DMS153 treated with DMSO at 0.1 percent for 48 hours (cell line): ENCODE results near the gene ERC1.

Source experiments
- DNase-seq: peaks from one replicate; lab custom pipeline; 2025; ENCODE audit not compliant: unreplicated experiment; lab: John Stamatoyannopoulos, UW

ERC1 gene

GRCh38 chr12:1282670-1283315 lies 291.8 kb downstream of the ERC1 start:
- DNase-seq = no peak

DNA sequence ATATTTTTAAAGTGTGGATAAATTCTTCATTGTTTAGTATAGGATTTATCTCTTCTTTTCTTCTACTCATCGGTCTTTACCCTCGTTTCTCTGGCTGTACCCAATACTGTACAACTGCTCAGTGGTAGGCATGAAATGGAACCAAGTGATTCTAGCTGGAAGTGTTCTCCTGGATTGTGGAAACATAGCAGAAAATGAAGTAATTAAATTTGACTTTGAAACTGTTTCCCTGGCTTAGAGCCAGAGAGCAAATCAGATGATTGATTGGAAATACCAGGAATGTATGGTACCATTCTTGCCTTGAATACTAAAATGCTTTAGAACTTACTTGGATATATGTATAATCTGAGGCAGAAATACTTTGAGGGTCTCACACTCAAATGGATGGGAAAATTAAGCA lies 292.3 kb downstream of the ERC1 start:
- DNase-seq = no peak

DNA sequence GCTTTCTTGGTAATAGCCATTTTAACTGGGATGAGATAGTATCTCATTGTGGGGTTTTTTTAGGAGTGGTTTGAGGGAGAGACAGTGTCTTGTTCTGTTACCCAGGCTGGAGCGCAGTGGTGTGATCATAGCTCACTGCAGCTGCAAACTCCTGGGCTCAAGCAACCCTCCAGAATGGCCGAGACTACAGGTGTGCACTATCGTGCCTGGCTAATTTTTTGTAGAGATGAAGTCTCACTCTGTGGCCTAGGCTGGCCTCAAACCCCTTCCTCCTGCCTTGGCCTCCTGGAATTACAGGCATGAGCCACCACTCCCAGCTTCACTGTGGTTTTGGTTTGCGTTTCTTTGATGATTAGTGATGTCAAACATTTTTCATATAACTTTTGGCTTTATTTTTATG lies 293.6 kb downstream of the ERC1 start:
- no peak for DNase-seq

- no peak for DNase-seq
Observed at GRCh38 chr12:1287446-1287975, 296.5 kb downstream of the ERC1 start.

DNA sequence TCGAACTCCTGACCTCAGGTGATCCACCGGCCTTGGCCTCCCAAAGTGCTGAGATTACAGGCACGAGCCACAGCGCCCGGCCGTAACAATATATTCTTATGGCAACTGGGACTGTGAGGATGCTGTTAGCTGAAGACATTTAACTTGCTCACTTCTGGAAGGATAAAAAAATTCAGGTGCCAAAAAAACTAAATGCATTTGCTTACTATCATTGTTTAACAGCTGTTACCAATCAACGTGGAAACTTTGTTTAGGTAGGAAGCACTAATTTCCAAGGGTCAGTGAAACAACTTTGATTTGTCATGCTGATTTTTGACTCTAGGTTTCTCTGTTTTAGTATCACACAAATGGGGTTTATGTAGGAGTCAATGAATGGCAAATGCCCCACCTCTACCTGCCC lies 297.3 kb downstream of the ERC1 start:
- DNase-seq = no peak

DNA sequence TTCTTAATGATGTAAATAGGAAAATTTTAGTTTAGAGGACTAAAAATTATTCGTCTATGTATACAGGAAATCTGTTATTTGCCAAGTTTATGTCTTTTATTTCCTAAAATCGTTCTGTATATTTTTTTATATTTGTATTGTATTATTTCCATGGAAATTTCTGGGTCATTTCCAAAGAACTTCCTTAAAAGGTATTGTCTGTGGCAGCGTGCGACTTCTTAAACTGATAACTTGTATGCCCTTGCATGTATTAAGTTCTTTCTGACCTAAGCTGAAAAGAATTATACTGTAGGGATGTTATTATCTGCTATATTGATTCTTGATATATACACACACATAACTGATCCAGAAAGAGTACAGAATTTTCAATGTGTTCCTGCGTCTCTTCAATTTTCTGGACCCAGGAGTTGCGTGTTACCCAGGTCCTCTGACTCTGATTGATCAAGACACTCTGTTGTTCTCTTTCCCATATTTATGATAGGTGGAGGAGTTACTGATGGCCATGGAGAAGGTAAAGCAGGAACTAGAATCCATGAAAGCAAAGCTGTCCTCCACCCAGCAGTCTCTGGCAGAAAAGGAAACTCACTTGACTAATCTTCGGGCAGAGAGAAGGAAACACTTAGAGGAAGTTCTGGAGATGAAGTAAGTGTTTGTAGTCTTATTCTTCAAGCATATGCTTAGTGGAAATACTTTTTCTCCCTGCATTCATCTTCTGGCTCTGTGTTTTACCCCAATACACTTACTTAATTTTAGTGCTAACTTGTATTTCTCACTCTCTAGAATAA lies 298.5 kb downstream of the ERC1 start:
- DNase-seq = no peak

- DNase-seq = no peak
Observed at GRCh38 chr12:1290716-1291115, 299.7 kb downstream of the ERC1 start.

GRCh38 chr12:1291601-1292332 lies 300.7 kb downstream of the ERC1 start:
- no peak for DNase-seq

GRCh38 chr12:1293901-1294300 lies 302.9 kb downstream of the ERC1 start:
- no peak for DNase-seq

DNA sequence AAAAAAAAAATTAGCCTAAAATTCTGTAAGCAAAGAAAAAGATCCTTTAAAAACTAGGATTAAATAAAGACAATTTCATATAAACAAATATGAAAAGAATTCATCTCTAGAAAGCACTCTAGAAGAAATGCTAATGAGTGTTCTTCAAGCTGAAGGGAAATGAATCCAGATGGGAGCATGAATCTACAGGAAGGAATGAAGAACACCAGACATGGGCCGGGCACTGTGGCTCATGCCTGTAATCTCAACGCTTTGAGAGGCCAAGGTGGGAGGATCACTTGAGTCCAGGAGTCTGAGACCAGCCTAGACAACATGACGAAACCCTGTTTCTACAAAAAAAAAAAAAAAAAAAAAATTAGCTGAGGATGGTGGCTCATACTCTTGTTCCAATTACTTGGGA lies 306.2 kb downstream of the ERC1 start:
- DNase-seq = no peak

DNA sequence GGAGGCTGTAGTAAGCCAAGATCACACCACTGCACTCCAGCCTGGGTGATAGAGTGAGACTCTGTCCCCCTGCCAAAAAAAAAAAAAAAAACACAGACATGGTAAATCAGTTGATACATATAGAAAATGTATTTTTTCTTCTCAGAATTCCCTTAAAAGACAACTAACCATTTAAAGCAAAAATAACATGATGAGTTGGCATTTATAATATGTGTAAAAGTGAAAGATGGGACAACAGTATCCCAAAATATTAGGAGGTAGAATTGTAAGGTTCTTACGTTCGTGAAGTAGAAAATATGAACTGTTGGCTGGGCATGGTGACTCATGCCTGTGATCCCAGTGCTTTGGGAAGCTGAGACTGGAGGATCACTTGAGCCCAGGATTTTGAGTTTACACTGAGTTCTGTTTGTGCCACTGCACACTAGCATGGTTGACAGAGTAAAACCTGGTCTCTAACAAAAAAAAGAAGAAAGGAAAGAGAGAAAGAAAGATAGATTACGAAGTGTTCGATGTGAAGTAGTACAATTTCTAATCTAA lies 306.7 kb downstream of the ERC1 start:
- DNase-seq = no peak

- no peak for DNase-seq
Observed at GRCh38 chr12:1300460-1300859, 309.4 kb downstream of the ERC1 start.

GRCh38 chr12:1302201-1302870 lies 311.3 kb downstream of the ERC1 start:
- DNase-seq = no peak

GRCh38 chr12:1305063-1305434 lies 314.0 kb downstream of the ERC1 start:
- no peak for DNase-seq

DNA sequence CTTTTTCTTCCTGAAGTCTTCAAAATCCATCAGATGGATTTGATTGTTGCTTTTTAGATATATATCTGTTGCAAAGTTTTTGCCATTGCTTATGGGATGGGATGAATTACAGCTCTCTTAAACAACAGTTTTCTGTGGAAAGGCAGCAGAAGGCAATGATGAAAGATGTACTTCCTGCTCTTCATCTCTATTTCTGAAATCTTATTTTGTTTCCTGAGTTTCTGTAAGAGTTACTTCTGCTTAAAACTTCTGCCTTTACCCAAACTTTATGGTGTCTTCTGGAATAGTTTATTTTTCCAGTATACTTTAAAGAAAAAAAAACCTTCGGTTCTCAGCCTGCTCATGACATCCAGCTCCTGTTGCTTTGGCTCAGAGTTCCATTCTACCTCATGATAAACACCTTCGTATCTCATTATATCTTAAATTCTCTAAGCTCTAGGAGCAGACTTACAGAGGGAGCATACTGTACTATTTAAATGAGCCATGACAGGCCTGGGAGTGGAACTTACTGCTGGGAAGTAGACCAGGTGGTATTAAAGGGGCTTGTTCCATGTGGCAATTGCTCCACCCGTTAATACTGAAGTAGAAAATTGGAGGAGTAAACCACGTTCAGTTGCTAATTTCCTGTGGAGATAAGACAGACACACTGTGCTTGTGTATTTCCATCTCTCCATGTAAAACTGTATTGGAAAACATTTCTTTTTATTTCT lies 314.9 kb downstream of the ERC1 start:
- no peak for DNase-seq

GRCh38 chr12:1306817-1307216 lies 315.8 kb downstream of the ERC1 start:
- no peak for DNase-seq

GRCh38 chr12:1307796-1308195 lies 316.8 kb downstream of the ERC1 start:
- no peak for DNase-seq

GRCh38 chr12:1309613-1310012 lies 318.6 kb downstream of the ERC1 start:
- no peak for DNase-seq

- no peak for DNase-seq
Observed at GRCh38 chr12:1310653-1311052, 319.6 kb downstream of the ERC1 start.

DNA sequence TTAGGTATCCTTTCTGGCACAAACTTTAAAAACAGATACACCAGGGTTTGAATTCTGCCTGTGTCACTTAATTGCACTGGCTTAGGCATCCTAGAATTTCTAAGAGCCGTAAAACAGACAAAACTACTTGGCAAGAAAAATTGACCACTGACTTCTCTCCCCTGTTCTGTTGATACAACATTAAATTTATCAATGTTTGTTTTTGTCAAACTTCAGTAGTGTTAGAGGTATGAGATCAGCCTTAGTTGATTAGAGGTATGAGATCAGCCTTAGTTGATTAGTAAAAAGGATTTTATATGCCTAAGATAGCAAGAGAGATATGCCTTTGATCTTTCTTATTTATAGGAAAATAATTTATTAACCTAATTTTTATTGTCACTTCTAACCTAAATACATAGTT lies 320.1 kb downstream of the ERC1 start:
- DNase-seq = no peak
